Subcutaneous abdominal adipose tissue (tissue), 5 donors: ENCODE results near the gene SMC4.
A peak's percentile ranks its signal among the peaks of the same experiment; 100 is the strongest.

Experiments used
- H3K27ac ChIP-seq: one replicate; pipeline ENCODE4 v1.7.0; 2013; ENCODE audit warnings: low read depth, mild to moderate bottlenecking, inconsistent platforms, low read length, moderate library complexity
- H3K27me3 ChIP-seq, 5 donors: one replicate each; pipeline ENCODE4 v1.7.0; 2013; ENCODE audit warnings: low read length in 5 of 5, inconsistent platforms in 1 of 5; ENCODE audit not compliant: control insufficient read depth in 5 of 5, insufficient read depth in 4 of 5
- H3K36me3 ChIP-seq, 5 donors: one replicate each; pipeline ENCODE4 v1.7.0; 2013; ENCODE audit warnings: low read length in 5 of 5; ENCODE audit not compliant: control insufficient read depth in 5 of 5, insufficient read depth in 5 of 5
- H3K4me1 ChIP-seq, 5 donors: one replicate each; pipeline ENCODE4 v1.7.0; 2013; ENCODE audit warnings: low read length in 5 of 5, mild to moderate bottlenecking in 3 of 5, moderate library complexity in 1 of 5; ENCODE audit not compliant: control insufficient read depth in 5 of 5, insufficient read depth in 5 of 5
- H3K4me3 ChIP-seq, 5 donors: one replicate each; pipeline ENCODE4 v1.7.0; 2013; ENCODE audit warnings: low read length in 5 of 5, low read depth in 1 of 5
- H3K9ac ChIP-seq, 5 donors: one replicate each; pipeline ENCODE4 v1.7.0; 2013; ENCODE audit warnings: low read length in 5 of 5, mild to moderate bottlenecking in 4 of 5, moderate library complexity in 3 of 5
- H3K9me3 ChIP-seq, 5 donors: one replicate each; pipeline ENCODE4 v1.7.0; 2013; ENCODE audit warnings: low read length in 5 of 5; ENCODE audit not compliant: control insufficient read depth in 5 of 5
- donor health status: healthy.
- donor health status: healthy.
- donor health status: healthy.
- donor health status: healthy.
- donor health status: healthy.

SMC4 gene

GRCh38 chr3:160403796-160404470, 4.5 kb downstream of the SMC4 start:
- Histone ChIP-seq H3K9ac (peak overlapping the region in 2 of 5 donors; percentile 26 to 64), H3K4me1 (peaks cover 2 to 33% (median 18%) of the 10 kb centered on the region in 5 donors), H3K27me3 (no peaks in the 10 kb centered on the region), H3K4me3 (peak overlapping the region in 1 of 5 donors; percentile 4), H3K9me3 (no peaks in the 10 kb centered on the region), H3K36me3 (no peaks in the 10 kb centered on the region), H3K27ac (no peak overlapping the region)

DNA sequence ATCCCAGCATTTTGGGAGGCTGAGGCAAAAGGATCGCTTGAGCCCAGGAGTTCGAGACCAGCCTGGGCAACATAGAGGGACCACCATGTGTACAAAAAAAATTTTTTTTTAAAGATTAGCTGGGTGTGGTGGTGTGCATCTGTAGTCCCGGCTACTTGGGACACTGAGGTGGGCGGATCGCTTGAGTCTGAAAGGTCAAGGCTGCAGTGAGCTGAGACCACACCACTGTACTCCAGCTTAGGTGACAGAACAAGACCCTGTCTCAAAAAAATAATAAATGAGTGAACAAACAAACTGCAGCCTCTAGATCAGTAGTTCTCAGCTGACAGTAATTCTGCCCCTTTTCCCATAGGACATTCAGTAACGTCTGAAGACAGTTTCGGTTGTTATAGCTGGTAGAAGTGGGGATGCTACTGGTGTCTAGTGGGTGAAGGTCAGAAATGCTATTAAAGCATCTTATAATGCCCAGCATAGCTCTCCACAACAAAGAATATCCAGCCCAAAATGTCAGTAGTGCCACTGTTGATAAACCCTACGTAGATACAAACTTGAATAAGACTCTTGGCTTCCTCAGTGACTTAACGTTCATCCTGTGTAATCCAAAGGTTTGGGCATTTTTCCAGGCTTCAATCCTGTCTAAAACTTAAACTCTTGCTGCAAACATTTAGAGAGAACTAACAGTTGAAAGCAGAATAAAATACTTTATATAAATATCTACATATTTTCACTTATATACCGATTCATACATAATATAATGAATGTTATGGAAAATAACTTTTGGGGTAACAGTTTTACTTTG, 10.6 kb downstream of the SMC4 start:
- Histone ChIP-seq H3K27ac (no peak overlapping the region), H3K4me3 (no peak overlapping the region), H3K9ac (peak overlapping the region in 1 of 5 donors; percentile 39), H3K27me3 (no peaks in the 10 kb centered on the region), H3K9me3 (no peaks in the 10 kb centered on the region), H3K4me1 (no peaks in the 10 kb centered on the region), H3K36me3 (peaks cover 0 to 10% (median 3%) of the 10 kb centered on the region in 5 donors)

- Histone ChIP-seq H3K4me1 (no peaks in the 10 kb centered on the region), H3K27ac (no peak overlapping the region), H3K9ac (no peak overlapping the region), H3K9me3 (no peaks in the 10 kb centered on the region), H3K27me3 (no peaks in the 10 kb centered on the region), H3K36me3 (peaks cover 8 to 29% (median 21%) of the 10 kb centered on the region in 5 donors), H3K4me3 (no peak overlapping the region)
Measured at GRCh38 chr3:160412477-160412876, 13.0 kb downstream of the SMC4 start.

DNA sequence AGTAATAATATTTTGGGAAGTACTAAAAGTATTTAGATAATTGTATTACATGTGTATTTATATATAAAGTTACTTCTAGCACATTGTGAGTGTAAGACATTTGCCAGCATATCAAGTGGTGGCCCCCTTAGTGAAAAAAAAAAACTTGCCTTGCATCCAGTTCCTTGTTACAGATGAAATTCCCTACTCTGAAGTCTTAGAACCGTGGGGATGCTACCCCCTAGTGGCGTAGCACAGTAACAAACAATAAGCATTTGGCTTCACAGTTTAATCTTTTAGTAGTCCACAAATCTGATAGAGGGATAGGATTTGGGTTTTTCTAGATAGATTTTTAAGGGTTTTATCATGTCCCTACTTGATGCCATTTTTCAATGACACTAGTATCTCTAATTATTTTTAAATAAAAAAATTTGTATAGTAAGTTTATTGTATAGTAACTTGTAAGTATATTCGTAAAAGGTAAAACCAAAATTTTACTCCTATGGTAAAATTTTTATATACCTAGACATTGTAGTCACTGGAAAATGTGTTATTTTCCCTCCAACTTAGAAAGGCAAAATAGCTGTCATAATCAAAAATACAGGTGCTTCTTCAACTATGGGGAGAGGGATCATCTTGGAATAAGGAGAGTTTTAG, 14.3 kb downstream of the SMC4 start:
- no peaks in the 10 kb centered on the region for H3K9me3 ChIP-seq
- no peak overlapping the region for H3K4me3 ChIP-seq
- H3K27me3 ChIP-seq = no peaks in the 10 kb centered on the region
- no peaks in the 10 kb centered on the region for H3K4me1 ChIP-seq
- no peak overlapping the region for H3K27ac ChIP-seq
- H3K9ac ChIP-seq = no peak overlapping the region
- peaks cover 11 to 36% (median 21%) of the 10 kb centered on the region in 5 donors for H3K36me3 ChIP-seq

- Histone ChIP-seq H3K27me3 (no peaks in the 10 kb centered on the region), H3K4me3 (no peak overlapping the region), H3K9ac (no peak overlapping the region), H3K36me3 (peaks cover 25 to 49% (median 30%) of the 10 kb centered on the region in 5 donors), H3K9me3 (no peaks in the 10 kb centered on the region), H3K27ac (no peak overlapping the region), H3K4me1 (no peaks in the 10 kb centered on the region)
Measured at GRCh38 chr3:160417311-160417710, 17.9 kb downstream of the SMC4 start.

DNA sequence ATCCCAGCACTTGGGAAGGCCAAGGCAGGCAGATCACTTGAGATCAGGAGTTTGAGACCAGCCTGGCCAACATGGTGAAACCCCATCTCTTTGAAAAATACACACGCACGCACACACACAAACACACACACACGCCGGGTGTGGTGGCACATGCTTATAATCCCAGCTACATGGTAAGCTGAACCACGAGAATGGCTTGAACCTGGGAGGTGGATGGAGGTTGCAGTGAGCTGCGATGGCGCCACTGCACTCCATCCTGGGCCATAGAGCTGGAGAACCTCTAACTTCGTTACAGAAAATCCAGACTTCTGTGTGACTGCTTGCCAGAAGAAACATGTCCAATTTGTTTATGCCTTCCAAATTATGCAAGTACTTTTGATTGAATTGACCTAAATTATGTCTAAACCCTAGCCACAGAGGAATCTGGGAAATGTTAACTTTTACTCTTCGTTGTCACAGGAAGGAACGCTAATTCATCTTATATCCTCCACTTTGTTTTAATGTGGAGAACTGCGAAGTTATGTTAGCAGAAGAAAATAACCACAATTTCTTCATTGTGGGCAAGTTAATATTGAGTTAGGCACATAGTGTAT, 28.5 kb downstream of the SMC4 start:
- Histone ChIP-seq H3K9me3 (no peaks in the 10 kb centered on the region), H3K27me3 (no peaks in the 10 kb centered on the region), H3K4me1 (no peaks in the 10 kb centered on the region), H3K27ac (no peak overlapping the region), H3K36me3 (peaks cover 50 to 72% (median 64%) of the 10 kb centered on the region in 5 donors), H3K9ac (no peak overlapping the region), H3K4me3 (no peak overlapping the region)

DNA sequence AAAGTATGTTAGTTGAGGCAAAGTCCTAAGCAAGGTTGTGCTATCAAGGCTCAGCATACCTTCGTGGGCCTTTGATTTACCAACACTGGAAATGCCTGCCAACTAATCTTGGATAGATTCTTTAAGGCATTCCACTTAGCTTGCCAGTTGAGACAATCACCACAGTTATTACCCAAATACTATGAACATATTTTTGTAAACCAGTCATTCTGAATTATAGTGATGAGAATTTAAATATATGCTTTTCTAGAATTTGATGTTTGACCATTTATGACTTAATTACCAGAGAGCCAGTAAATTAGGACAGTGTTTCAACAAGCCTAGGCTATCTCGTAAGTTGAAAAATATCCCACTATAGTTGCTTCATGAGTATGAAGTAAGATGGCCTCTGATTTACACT, 34.6 kb downstream of the SMC4 start:
- Histone ChIP-seq H3K27ac (no peak overlapping the region), H3K36me3 (peaks cover 33 to 44% (median 35%) of the 10 kb centered on the region in 5 donors), H3K4me1 (no peaks in the 10 kb centered on the region)

DNA sequence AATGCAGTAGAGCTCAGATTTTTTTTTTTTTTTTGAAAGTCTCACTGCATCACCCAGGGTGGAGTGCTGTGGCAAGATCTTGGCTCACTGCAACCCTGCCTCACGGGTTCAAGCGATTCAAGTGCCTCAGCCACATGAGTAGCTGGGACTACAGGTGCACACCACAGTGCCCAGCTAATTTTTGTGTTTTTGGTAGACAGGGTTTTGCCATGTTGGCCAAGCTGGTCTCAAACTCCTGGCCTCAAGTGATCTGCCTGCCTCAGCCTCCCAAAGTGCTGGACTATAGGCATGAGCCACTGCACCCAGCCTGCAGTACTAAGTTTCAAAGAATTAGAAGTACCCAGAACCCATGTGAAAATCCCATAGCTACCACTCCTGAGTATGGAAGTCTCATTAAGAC, 35.6 kb downstream of the SMC4 start:
- Histone ChIP-seq H3K9me3 (no peaks in the 10 kb centered on the region), H3K27ac (no peak overlapping the region), H3K36me3 (peaks cover 28 to 41% (median 34%) of the 10 kb centered on the region in 5 donors), H3K27me3 (no peaks in the 10 kb centered on the region), H3K4me1 (no peaks in the 10 kb centered on the region), H3K9ac (no peak overlapping the region), H3K4me3 (no peak overlapping the region)

More for the DNA sequence above, 34.6 kb downstream of the SMC4 start:
- Histone ChIP-seq H3K9me3 (no peaks in the 10 kb centered on the region), H3K27me3 (no peaks in the 10 kb centered on the region), H3K4me3 (no peak overlapping the region), H3K9ac (no peak overlapping the region)

- H3K9me3 ChIP-seq = no peaks in the 10 kb centered on the region
- no peaks in the 10 kb centered on the region for H3K4me1 ChIP-seq
- no peak overlapping the region for H3K9ac ChIP-seq
- peaks cover 28 to 36% (median 29%) of the 10 kb centered on the region in 5 donors for H3K36me3 ChIP-seq
- no peak overlapping the region for H3K4me3 ChIP-seq
- no peaks in the 10 kb centered on the region for H3K27me3 ChIP-seq
- no peak overlapping the region for H3K27ac ChIP-seq
Measured at GRCh38 chr3:160435747-160436146, 36.3 kb downstream of the SMC4 start.
